ENCODE data around the gene ADAM12. TPM values are rescaled to one million over a fixed set of nuclear protein-coding genes. Genes with fewer than 3 reads are reported as not detected.

Gene ADAM12
- total RNA-seq, 2 experiments from 2014 or later = 1.2 to 1.5 TPM

- peaks cover 0 to 5% of the 10 kb centered on the region in 2 experiments for H3K9me3 ChIP-seq (ENCODE audit: control insufficient read depth in 1 of 2, insufficient read depth in 1 of 2, low read length in 2 of 2)
- H3K4me3 ChIP-seq (ENCODE audit: low read length) = no peak overlapping the region
- Mint-ChIP-seq H3K4me3 (no peak overlapping the region), H3K27me3 (no peaks in the 10 kb centered on the region), H3K9me3 (peaks cover 4% of the 10 kb centered on the region), H3K36me3 (ENCODE audit: low read depth) (no peaks in the 10 kb centered on the region), H3K27ac (no peak overlapping the region), H3K4me1 (ENCODE audit: low read depth) (no peaks in the 10 kb centered on the region)
- ChIA-PET CTCF (no interaction called here), POLR2A (interaction anchor here (0.6 kb wide), 1 partner anchor 71 kb away, joined by 3 read pairs; no protein-coding TSS in a partner anchor)
- no peak for ATAC-seq (ENCODE audit: poor library complexity)
- no peaks in the 10 kb centered on the region for H3K27me3 ChIP-seq (ENCODE audit: control insufficient read depth in 1 of 2, insufficient read depth in 2 of 2, low read length in 2 of 2)
- intact Hi-C loops (cut with DNase I, micrococcal nuclease) = no loop called here
- no peak overlapping the region for H3K27ac ChIP-seq (ENCODE audit: low read depth in 1 of 2, low read length in 2 of 2)
- H3K4me1 ChIP-seq (ENCODE audit: insufficient read depth, low read length) = peaks cover 4% of the 10 kb centered on the region
- DNase-seq = no peak
- TF ChIP-seq CTCF (IDR thresholded peaks at IDR 0.05) = no peak
- no peaks in the 10 kb centered on the region for H3K36me3 ChIP-seq (ENCODE audit: insufficient read depth, low read length)
These were observed 9.5 kb upstream of the ADAM12 start for GRCh38 chr10:126397640-126398382.

- no peak for TF ChIP-seq CTCF (IDR thresholded peaks at IDR 0.05)
- Histone ChIP-seq H3K27me3 (ENCODE audit: control insufficient read depth in 1 of 2, insufficient read depth in 2 of 2, low read length in 2 of 2) (no peaks in the 10 kb centered on the region), H3K9me3 (ENCODE audit: control insufficient read depth in 1 of 2, insufficient read depth in 1 of 2, low read length in 2 of 2) (peaks cover 0 to 10% of the 10 kb centered on the region in 2 experiments), H3K36me3 (ENCODE audit: insufficient read depth, low read length) (no peaks in the 10 kb centered on the region), H3K4me1 (ENCODE audit: insufficient read depth, low read length) (peaks cover 4% of the 10 kb centered on the region), H3K4me3 (ENCODE audit: low read length) (no peak overlapping the region), H3K27ac (ENCODE audit: low read depth in 1 of 2, low read length in 2 of 2) (no peak overlapping the region)
- Mint-ChIP-seq H3K27ac (no peak overlapping the region), H3K36me3 (ENCODE audit: low read depth) (no peaks in the 10 kb centered on the region), H3K9me3 (peaks cover 2% of the 10 kb centered on the region), H3K4me1 (ENCODE audit: low read depth) (no peaks in the 10 kb centered on the region), H3K27me3 (no peaks in the 10 kb centered on the region), H3K4me3 (no peak overlapping the region)
- DNase-seq (no peak), ATAC-seq (ENCODE audit: poor library complexity) (no peak)
- ChIA-PET CTCF (no interaction called here), POLR2A (no interaction called here)
- intact Hi-C loops (cut with DNase I, micrococcal nuclease) = no loop called here
These were observed 8.9 kb upstream of the ADAM12 start for GRCh38 chr10:126397156-126397555.

- Mint-ChIP-seq H3K36me3 (ENCODE audit: low read depth) (no peaks in the 10 kb centered on the region), H3K4me1 (ENCODE audit: low read depth) (no peaks in the 10 kb centered on the region), H3K27ac (no peak overlapping the region), H3K27me3 (peaks cover 9% of the 10 kb centered on the region), H3K4me3 (no peak overlapping the region), H3K9me3 (peaks cover 2% of the 10 kb centered on the region)
- no peak for TF ChIP-seq CTCF (IDR thresholded peaks at IDR 0.05)
- DNase-seq (no peak), ATAC-seq (ENCODE audit: poor library complexity) (no peak)
- POLR2A ChIA-PET = no interaction called here
- intact Hi-C loops (cut with DNase I, micrococcal nuclease) = no loop called here
- Histone ChIP-seq H3K27me3 (ENCODE audit: control insufficient read depth in 1 of 2, insufficient read depth in 2 of 2, low read length in 2 of 2) (no peaks in the 10 kb centered on the region), H3K4me1 (ENCODE audit: insufficient read depth, low read length) (peaks cover 12% of the 10 kb centered on the region), H3K27ac (ENCODE audit: low read depth in 1 of 2, low read length in 2 of 2) (no peak overlapping the region), H3K4me3 (ENCODE audit: low read length) (no peak overlapping the region), H3K9me3 (ENCODE audit: control insufficient read depth in 1 of 2, insufficient read depth in 1 of 2, low read length in 2 of 2) (peaks cover 0 to 10% of the 10 kb centered on the region in 2 experiments), H3K36me3 (ENCODE audit: insufficient read depth, low read length) (no peaks in the 10 kb centered on the region)
- CTCF ChIA-PET = no interaction called here
These were observed 6.7 kb upstream of the ADAM12 start for GRCh38 chr10:126394948-126395347.

All from CD4-positive, alpha-beta T cell (primary cell).